GM12874 (cell line): ENCODE measurements around the gene PLXNB3.

ENCODE experiments used
- CTCF ChIP-seq: IDR thresholded peaks from 2 replicates; pipeline ENCODE4 v1.5.1; 2011; ENCODE audit warnings: low read depth, mild to moderate bottlenecking, control low read depth, low read length, moderate library complexity; ENCODE audit not compliant: insufficient read depth

Gene PLXNB3

GRCh38 chrX:153764786-153765137, 713 bp downstream of the PLXNB3 start:
- TF ChIP-seq CTCF: no peak

- no peak for TF ChIP-seq CTCF
These were observed 1.4 kb downstream of the PLXNB3 start for GRCh38 chrX:153765138-153766079.

- TF ChIP-seq CTCF: no peak
These were observed 2.2 kb downstream of the PLXNB3 start for GRCh38 chrX:153766098-153766817.

- TF ChIP-seq CTCF: no peak
These were observed 3.0 kb downstream of the PLXNB3 start for GRCh38 chrX:153766871-153767673.

- TF ChIP-seq CTCF: no peak
These were observed 3.6 kb downstream of the PLXNB3 start for GRCh38 chrX:153767674-153768055.

DNA sequence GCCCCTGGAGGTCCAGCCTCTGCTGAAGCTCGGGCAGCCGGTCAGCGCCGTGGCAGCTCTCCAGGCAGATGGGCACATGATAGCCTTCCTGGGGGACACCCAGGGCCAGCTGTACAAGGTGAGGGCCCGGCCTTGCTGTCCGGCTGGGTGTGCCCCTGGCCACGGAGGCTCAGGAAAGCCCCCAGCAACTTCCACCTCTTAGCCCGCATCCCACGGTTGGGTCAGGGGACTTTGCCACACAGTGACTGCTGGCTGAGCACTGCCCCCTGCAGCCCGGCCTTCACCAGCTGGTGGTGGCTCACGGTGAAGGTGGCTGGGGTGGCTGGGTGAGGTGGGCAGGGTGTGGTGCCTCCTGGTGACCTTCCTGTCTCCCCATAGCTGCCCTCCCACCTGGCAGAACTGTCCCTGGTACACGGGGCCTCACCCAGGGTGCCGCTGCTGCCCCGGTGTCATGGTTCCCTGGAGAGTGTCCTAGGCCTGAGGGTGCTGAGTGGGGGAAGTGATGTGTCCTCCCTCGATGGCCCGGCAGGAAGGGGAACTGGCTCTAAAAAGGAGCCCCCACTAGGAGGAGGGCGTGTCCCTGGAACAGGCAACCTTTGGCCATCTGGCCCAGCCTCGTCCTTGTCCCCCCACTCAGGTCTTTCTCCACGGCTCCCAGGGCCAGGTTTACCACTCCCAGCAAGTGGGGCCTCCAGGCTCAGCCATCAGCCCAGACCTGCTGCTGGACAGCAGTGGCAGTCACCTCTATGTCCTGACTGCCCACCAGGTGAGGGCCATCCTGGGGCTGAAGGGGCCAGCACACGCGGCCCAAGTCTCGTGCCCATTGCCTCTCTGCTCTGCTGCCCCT, 4.5 kb downstream of the PLXNB3 start:
- no peak for TF ChIP-seq CTCF
